Rectal smooth muscle tissue (tissue), 1 donor: ENCODE data around the gene SCUBE1.

ENCODE experiments used
- H3K27ac ChIP-seq: one replicate; pipeline ENCODE4 v1.7.0; 2013; ENCODE audit warnings: low read depth, low read length, inconsistent platforms
- H3K27me3 ChIP-seq: one replicate; pipeline ENCODE4 v1.7.0; 2013; ENCODE audit warnings: low read length; ENCODE audit not compliant: control insufficient read depth, insufficient read depth
- H3K36me3 ChIP-seq: one replicate; pipeline ENCODE4 v1.7.0; 2013; ENCODE audit warnings: low read length; ENCODE audit not compliant: control insufficient read depth, insufficient read depth
- H3K4me1 ChIP-seq: one replicate; pipeline ENCODE4 v1.7.0; 2013; ENCODE audit warnings: low read length; ENCODE audit not compliant: control insufficient read depth, insufficient read depth
- H3K4me3 ChIP-seq: one replicate; pipeline ENCODE4 v1.7.0; 2013; ENCODE audit warnings: low read length
- H3K9ac ChIP-seq: one replicate; pipeline ENCODE4 v1.7.0; 2013; ENCODE audit warnings: low read length

SCUBE1 gene

GRCh38 chr22:43252319-43252718 lies 90.9 kb downstream of the SCUBE1 start:
- Histone ChIP-seq H3K4me1 (no peaks in the 10 kb centered on the region), H3K9ac (no peak overlapping the region), H3K36me3 (no peaks in the 10 kb centered on the region), H3K27me3 (no peaks in the 10 kb centered on the region), H3K27ac (no peak overlapping the region), H3K4me3 (no peak overlapping the region)

- Histone ChIP-seq H3K36me3 (no peaks in the 10 kb centered on the region), H3K27me3 (no peaks in the 10 kb centered on the region), H3K27ac (no peak overlapping the region), H3K9ac (no peak overlapping the region), H3K4me1 (no peaks in the 10 kb centered on the region), H3K4me3 (no peak overlapping the region)
These were observed 93.2 kb downstream of the SCUBE1 start for GRCh38 chr22:43249789-43250471.

- Histone ChIP-seq H3K36me3 (no peaks in the 10 kb centered on the region), H3K27ac (no peak overlapping the region), H3K9ac (no peak overlapping the region), H3K4me1 (no peaks in the 10 kb centered on the region), H3K27me3 (no peaks in the 10 kb centered on the region), H3K4me3 (no peak overlapping the region)
These were observed 95.5 kb downstream of the SCUBE1 start for GRCh38 chr22:43247546-43248260.

DNA sequence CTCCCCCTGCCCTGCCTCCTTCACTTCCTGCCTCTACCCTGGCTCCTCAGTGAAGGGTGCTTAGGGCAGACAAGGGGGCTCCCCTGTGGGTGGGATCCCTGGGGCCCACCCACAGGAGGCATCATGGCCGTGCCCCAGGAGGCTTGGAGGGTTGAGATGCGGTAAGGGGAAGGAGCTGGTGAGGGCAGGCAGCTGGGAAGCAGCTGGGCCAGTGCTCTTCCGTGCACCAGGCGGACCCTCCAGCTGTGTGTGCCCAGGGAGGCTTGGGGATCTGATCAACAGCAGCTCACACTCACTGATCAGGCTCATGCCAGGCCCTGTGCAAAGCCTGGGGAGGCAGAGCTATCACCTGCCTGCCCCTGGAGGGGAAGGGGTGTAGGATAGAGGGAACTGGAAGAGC lies 97.0 kb downstream of the SCUBE1 start:
- H3K9ac ChIP-seq: no peak overlapping the region
- H3K27me3 ChIP-seq: no peaks in the 10 kb centered on the region
- H3K4me1 ChIP-seq: no peaks in the 10 kb centered on the region
- no peaks in the 10 kb centered on the region for H3K36me3 ChIP-seq
- no peak overlapping the region for H3K27ac ChIP-seq
- no peak overlapping the region for H3K4me3 ChIP-seq

GRCh38 chr22:43245717-43246116 lies 97.5 kb downstream of the SCUBE1 start:
- H3K27me3 ChIP-seq: no peaks in the 10 kb centered on the region
- no peaks in the 10 kb centered on the region for H3K4me1 ChIP-seq
- no peaks in the 10 kb centered on the region for H3K36me3 ChIP-seq
- H3K27ac ChIP-seq: no peak overlapping the region
- H3K4me3 ChIP-seq: no peak overlapping the region
- no peak overlapping the region for H3K9ac ChIP-seq

DNA sequence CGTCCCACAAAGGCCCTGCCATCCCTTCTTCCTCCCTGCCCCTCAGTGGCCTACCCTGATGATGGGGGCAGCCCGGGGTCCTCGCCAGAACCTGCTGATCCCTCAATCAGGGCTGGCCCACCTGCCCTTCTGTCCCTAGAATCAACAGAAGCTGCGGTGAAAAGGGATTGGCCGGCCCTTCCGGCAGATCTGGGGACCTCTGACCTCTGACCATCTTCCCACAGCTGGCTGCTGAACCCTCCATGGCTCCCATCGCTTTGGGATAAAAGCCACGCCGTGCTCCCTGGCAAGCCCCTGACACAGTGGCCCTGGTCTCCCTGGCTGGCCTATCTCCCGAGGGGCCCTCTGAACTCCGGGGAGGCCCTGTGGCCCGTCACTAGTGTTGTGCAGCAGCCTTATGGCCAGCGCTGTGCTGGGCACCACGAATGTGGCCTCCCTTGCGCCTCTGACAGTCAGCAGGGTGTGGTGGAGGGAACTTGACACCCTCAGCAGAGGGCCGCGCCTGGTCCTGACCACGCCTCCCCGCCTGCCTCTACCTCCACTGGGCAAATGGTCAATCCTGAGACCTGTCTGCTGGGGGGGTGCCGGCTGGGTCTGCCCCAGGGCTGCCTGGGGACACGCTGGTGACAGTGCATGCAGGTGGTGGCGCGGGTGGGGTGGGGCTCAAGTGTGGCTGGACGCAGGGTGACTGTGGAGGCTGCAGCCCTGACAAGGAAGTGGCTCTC lies 98.2 kb downstream of the SCUBE1 start:
- no peak overlapping the region for H3K4me3 ChIP-seq
- no peak overlapping the region for H3K9ac ChIP-seq
- H3K36me3 ChIP-seq: no peaks in the 10 kb centered on the region
- no peaks in the 10 kb centered on the region for H3K4me1 ChIP-seq
- H3K27ac ChIP-seq: no peak overlapping the region
- no peaks in the 10 kb centered on the region for H3K27me3 ChIP-seq

DNA sequence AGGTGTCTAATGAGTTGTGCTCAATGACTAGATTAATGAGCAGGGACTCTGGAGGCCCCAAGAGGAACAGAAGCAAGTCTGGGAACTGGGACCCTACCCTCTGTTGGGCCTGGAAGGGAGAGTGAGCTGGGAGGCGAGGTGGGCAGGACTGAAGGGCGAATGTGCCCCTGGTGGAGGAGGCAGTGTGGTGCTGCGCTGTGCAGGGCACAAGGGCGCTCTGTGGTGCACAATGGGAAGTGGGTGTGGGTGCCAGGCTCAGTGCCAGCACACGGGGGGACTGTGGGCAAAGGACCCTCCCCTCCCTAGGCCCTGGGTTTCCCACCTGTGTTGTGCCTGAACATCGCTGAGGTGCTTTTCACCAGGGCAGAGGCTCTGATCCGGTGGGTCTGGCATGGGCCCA lies 98.8 kb downstream of the SCUBE1 start:
- Histone ChIP-seq H3K27me3 (no peaks in the 10 kb centered on the region), H3K9ac (no peak overlapping the region), H3K27ac (no peak overlapping the region), H3K4me3 (no peak overlapping the region), H3K36me3 (no peaks in the 10 kb centered on the region), H3K4me1 (no peaks in the 10 kb centered on the region)

DNA sequence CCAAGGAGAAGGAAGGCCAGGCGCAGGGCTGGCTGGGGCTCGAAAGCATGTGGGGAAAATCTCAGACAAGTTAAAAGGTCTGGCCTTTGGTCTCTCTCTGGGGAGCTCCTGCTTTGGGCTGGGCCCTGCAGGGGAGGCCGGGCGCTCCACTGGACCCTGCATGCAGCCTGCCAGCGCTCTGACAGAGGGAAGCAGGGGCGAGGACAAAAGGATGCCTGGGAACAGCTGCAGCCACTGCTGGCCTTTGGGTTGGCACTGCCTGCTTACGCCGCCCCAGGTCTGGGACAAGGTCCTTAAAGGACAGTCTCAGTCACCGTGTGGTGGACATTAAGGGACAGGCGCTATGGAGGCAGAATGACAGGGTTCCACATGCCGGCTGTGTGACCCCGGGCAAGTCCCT lies 99.8 kb downstream of the SCUBE1 start:
- Histone ChIP-seq H3K27ac (no peak overlapping the region), H3K4me1 (no peaks in the 10 kb centered on the region), H3K4me3 (no peak overlapping the region), H3K36me3 (no peaks in the 10 kb centered on the region), H3K9ac (no peak overlapping the region), H3K27me3 (no peaks in the 10 kb centered on the region)

DNA sequence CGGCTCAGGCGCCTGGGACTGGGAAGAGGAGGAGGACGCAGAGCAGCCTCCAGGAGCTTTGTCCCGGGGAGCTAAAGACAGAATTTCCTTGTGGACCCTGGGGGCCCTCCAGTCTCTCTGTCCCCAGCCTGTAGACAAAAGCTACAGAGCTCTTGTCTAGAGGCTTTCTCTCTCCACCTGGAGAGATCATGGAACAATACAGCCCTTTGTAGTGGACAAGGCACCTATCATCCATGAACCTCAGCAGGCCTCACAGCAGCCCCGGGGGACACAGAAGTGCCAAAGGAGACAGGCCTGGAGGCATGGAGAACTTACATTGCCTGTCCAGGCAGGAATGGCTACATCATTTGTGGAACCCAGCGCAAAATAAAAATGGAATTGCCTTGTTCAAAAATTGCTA lies 100.5 kb downstream of the SCUBE1 start:
- Histone ChIP-seq H3K9ac (no peak overlapping the region), H3K4me1 (no peaks in the 10 kb centered on the region), H3K27ac (no peak overlapping the region), H3K27me3 (no peaks in the 10 kb centered on the region), H3K4me3 (no peak overlapping the region), H3K36me3 (no peaks in the 10 kb centered on the region)

DNA sequence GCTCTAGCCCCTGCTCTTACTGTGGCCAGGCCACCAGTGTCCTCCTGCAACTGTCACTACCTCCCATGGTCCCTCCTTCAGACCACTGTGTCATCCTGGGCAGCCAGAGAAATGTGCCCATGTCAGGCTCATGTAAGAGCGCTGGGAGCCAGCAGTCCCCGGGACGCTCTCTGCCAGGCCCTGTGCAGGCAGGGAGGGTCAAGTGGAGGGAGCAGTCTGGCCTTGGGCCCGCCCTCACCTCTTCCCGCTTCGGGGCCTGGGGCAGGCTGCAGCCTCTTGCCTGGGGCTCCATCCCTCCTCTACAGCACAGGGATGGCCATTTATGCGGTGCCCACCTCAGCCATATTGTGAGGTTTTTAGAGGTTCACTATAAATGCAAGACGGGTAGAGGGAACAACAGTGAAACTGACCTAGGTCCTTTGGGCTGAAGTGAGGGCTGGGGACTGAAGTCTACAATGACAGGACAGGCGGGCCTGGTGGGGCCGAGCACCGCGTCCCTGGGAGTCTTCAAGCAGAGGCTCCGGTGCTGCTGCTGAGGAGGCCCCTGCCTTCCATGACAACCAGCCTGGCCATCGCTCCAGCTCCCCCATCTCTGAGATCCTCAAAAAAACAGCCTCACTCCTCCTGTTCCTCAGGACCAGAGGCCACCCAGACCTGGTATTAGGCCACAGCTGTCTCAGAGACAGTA lies 101.3 kb downstream of the SCUBE1 start:
- no peaks in the 10 kb centered on the region for H3K4me1 ChIP-seq
- H3K27ac ChIP-seq: no peak overlapping the region
- no peak overlapping the region for H3K4me3 ChIP-seq
- no peak overlapping the region for H3K9ac ChIP-seq
- H3K36me3 ChIP-seq: no peaks in the 10 kb centered on the region
- no peaks in the 10 kb centered on the region for H3K27me3 ChIP-seq

DNA sequence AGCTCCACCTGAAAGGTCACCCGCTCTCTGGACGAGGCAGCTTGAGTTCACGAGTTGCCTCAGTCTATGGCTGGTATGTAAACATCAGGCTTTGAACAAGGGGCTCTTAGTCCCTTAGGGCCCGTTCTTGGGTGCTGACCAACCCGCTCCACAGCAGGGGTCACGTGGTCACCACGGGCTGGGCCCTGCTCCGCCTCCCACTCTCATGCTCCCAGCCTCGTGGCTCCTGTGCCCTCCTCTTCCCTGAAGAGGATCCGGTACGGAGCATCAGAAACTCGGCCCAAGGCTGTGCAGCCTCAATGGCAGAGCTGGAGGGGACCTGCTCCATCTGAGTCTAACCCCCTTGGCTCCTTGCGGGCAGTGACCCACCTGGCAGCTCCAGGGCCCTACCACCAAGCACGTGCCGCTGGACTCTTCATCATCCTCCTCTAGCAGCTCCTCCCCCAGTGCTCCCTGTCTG lies 102.0 kb downstream of the SCUBE1 start:
- no peak overlapping the region for H3K27ac ChIP-seq
- H3K4me3 ChIP-seq: no peak overlapping the region
- no peaks in the 10 kb centered on the region for H3K4me1 ChIP-seq
- no peaks in the 10 kb centered on the region for H3K36me3 ChIP-seq
- no peak overlapping the region for H3K9ac ChIP-seq
- no peaks in the 10 kb centered on the region for H3K27me3 ChIP-seq

DNA sequence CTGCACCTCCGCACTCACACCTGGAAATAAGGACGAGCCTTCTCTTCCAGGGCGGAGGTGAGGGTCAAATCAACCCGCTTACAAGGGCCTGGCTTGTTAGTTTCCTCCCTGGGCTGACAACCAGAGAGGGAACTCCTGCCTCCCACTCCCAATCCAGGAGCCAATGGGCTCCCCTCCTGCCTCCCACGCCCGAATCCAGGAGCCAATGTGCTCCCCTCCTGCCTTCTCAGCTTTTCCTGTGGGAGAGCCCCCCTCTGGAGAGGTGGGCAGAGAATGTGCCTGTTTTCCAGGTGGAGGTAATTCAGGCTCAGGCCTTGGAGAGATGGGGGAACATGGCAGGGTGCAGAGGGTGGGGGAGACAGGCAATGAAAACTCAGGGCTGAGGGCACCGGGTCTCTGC lies 102.6 kb downstream of the SCUBE1 start:
- Histone ChIP-seq H3K27ac (no peak overlapping the region), H3K9ac (no peak overlapping the region), H3K36me3 (no peaks in the 10 kb centered on the region), H3K4me1 (no peaks in the 10 kb centered on the region), H3K27me3 (no peaks in the 10 kb centered on the region), H3K4me3 (no peak overlapping the region)
